Loucy (cell line): ENCODE results near the gene ACD.
A peak's percentile ranks its signal among the peaks of the same experiment; 100 is the strongest.

Source experiments
- H2AFZ ChIP-seq: fragments of 200-600 bp; sonication (generic); 2 replicates; pipeline ENCODE4 v1.6.0; 2016; ENCODE audit warnings: antibody characterized with exemption, mild to moderate bottlenecking, low read length, moderate library complexity
- H3F3A ChIP-seq: fragments of 200-600 bp; 2 replicates; pipeline ENCODE4 v1.6.0; 2016; ENCODE audit warnings: antibody characterized with exemption, low read depth, mild to moderate bottlenecking
- H3K27me3 ChIP-seq: fragments of 200-600 bp; sonication (generic); 2 replicates; pipeline ENCODE4 v1.6.1; 2014; ENCODE audit warnings: low read length, mild to moderate bottlenecking; ENCODE audit not compliant: insufficient read depth, poor library complexity, severe bottlenecking
- H3K36me3 ChIP-seq: fragments of 200-600 bp; sonication (generic); 2 replicates; pipeline ENCODE4 v1.6.1; 2016; ENCODE audit warnings: low read length; ENCODE audit not compliant: insufficient read depth
- H3K4me1 ChIP-seq: fragments of 200-600 bp; sonication (generic); 2 replicates; pipeline ENCODE4 v1.5.1; 2014; ENCODE audit warnings: low read length, mild to moderate bottlenecking; ENCODE audit not compliant: insufficient read depth, poor library complexity, severe bottlenecking
- H3K4me2 ChIP-seq: fragments of 200-600 bp; sonication (generic); 2 replicates; pipeline ENCODE4 v1.6.0; 2014; ENCODE audit warnings: antibody characterized with exemption, low read length, low read depth, mild to moderate bottlenecking; ENCODE audit not compliant: poor library complexity, severe bottlenecking
- H3K4me3 ChIP-seq: fragments of 200-600 bp; sonication (generic); 2 replicates; pipeline ENCODE4 v1.5.1; 2014; ENCODE audit warnings: low read length, mild to moderate bottlenecking, mixed read lengths; ENCODE audit not compliant: poor library complexity, severe bottlenecking
- H3K79me2 ChIP-seq: fragments of 200-600 bp; sonication (generic); 2 replicates; pipeline ENCODE4 v1.6.1; 2014; ENCODE audit warnings: low read length; ENCODE audit not compliant: insufficient read depth
- H3K9ac ChIP-seq: fragments of 200-600 bp; sonication (generic); 2 replicates; pipeline ENCODE4 v1.6.0; 2014; ENCODE audit warnings: mild to moderate bottlenecking, low read depth, low read length, moderate library complexity; ENCODE audit not compliant: poor library complexity, severe bottlenecking
- H3K9me2 ChIP-seq: fragments of 200-600 bp; sonication (generic); replicated peaks from 2 replicates; pipeline ENCODE4 v1.6.1; 2016; ENCODE audit warnings: low read depth, low read length, mixed read lengths
- H3K9me3 ChIP-seq: fragments of 200-600 bp; sonication (generic); 2 replicates; pipeline ENCODE4 v1.6.1; 2014; ENCODE audit warnings: mild to moderate bottlenecking, antibody characterized with exemption, low read length, low read depth; ENCODE audit not compliant: insufficient read depth
- H4K20me1 ChIP-seq: fragments of 200-600 bp; sonication (generic); 2 replicates; pipeline ENCODE4 v1.6.0; 2014; ENCODE audit warnings: antibody characterized with exemption, low read length, mild to moderate bottlenecking; ENCODE audit not compliant: insufficient read depth, poor library complexity, severe bottlenecking
- EZH2phosphoT487 ChIP-seq: fragments of 200-600 bp; IDR thresholded peaks from 2 replicates; pipeline ENCODE4 v1.6.1; 2018; ENCODE audit warnings: antibody characterized with exemption, mild to moderate bottlenecking, moderate library complexity, borderline replicate concordance
- TF ChIP-seq, protein P1 (sequence below): fragments of 200-600 bp; sonication (generic); conservative IDR thresholded peaks from 2 replicates; pipeline ENCODE4 v1.5.1; 2014; ENCODE audit warnings: mild to moderate bottlenecking, antibody characterized with exemption, low read length

The ACD gene

GRCh38 chr16:67662653-67663010, 2.6 kb upstream of the ACD start:
- no peaks in the 10 kb centered on the region for H3K27me3 ChIP-seq
- no peak for TF ChIP-seq EZH2phosphoT487
- TF ChIP-seq, protein P1, sequence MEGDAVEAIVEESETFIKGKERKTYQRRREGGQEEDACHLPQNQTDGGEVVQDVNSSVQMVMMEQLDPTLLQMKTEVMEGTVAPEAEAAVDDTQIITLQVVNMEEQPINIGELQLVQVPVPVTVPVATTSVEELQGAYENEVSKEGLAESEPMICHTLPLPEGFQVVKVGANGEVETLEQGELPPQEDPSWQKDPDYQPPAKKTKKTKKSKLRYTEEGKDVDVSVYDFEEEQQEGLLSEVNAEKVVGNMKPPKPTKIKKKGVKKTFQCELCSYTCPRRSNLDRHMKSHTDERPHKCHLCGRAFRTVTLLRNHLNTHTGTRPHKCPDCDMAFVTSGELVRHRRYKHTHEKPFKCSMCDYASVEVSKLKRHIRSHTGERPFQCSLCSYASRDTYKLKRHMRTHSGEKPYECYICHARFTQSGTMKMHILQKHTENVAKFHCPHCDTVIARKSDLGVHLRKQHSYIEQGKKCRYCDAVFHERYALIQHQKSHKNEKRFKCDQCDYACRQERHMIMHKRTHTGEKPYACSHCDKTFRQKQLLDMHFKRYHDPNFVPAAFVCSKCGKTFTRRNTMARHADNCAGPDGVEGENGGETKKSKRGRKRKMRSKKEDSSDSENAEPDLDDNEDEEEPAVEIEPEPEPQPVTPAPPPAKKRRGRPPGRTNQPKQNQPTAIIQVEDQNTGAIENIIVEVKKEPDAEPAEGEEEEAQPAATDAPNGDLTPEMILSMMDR: no peak

GRCh38 chr16:67661886-67662652, 2.0 kb upstream of the ACD start:
- Histone ChIP-seq H3K9me3 (no peaks in the 10 kb centered on the region), H3K79me2 (peaks cover 12% of the 10 kb centered on the region; the same call in 1 of the 2 replicates), H4K20me1 (peaks cover 22% of the 10 kb centered on the region), H3K9ac (no peak overlapping the region), H3K4me1 (peaks cover 12% of the 10 kb centered on the region), H3F3A (no peaks in the 10 kb centered on the region), H3K4me2 (no peak overlapping the region), H3K4me3 (no peak overlapping the region), H3K9me2 (no peaks in the 10 kb centered on the region), H3K27me3 (no peaks in the 10 kb centered on the region), H2AFZ (no peak overlapping the region), H3K36me3 (peaks cover 10% of the 10 kb centered on the region; the same call in 1 of the 2 replicates)
- TF ChIP-seq, protein P1: no peak
- TF ChIP-seq EZH2phosphoT487: no peak

More at GRCh38 chr16:67662653-67663010, 2.6 kb upstream of the ACD start:
- H3K4me1 ChIP-seq: peaks cover 18% of the 10 kb centered on the region
- H3K9ac ChIP-seq: no peak overlapping the region
- H3K9me3 ChIP-seq: no peaks in the 10 kb centered on the region
- no peak overlapping the region for H3K4me2 ChIP-seq
- H3F3A ChIP-seq: no peaks in the 10 kb centered on the region
- H2AFZ ChIP-seq: no peak overlapping the region
- peaks cover 22% of the 10 kb centered on the region for H4K20me1 ChIP-seq
- H3K9me2 ChIP-seq: no peaks in the 10 kb centered on the region
- no peak overlapping the region for H3K4me3 ChIP-seq
- H3K79me2 ChIP-seq: peaks cover 12% of the 10 kb centered on the region; the same call in 1 of the 2 replicates
- H3K36me3 ChIP-seq: peaks cover 5% of the 10 kb centered on the region; the same call in 1 of the 2 replicates

- Histone ChIP-seq H3K79me2 (peaks cover 14% of the 10 kb centered on the region; the same call in 1 of the 2 replicates), H3K27me3 (no peaks in the 10 kb centered on the region), H3K4me2 (peak overlapping the region; percentile 72), H3K4me3 (peak overlapping the region; percentile 76), H3K9ac (peak overlapping the region; percentile 41), H3K4me1 (peaks cover 9% of the 10 kb centered on the region), H4K20me1 (peaks cover 22% of the 10 kb centered on the region), H3K36me3 (peaks cover 19% of the 10 kb centered on the region; the same call in 1 of the 2 replicates), H3K9me2 (no peaks in the 10 kb centered on the region), H2AFZ (no peak overlapping the region), H3F3A (no peaks in the 10 kb centered on the region), H3K9me3 (no peaks in the 10 kb centered on the region)
- TF ChIP-seq, protein P1: no peak
- TF ChIP-seq EZH2phosphoT487: no peak
Measured at GRCh38 chr16:67661101-67661761, 1.2 kb upstream of the ACD start.
